Fibroblast of skin of scalp (primary cell): Measurements from ENCODE around the gene OLA1.

ENCODE experiments used
- DNase-seq: peaks from one replicate; pipeline ENCODE4 v3.0.0-alpha.2; 2013

The OLA1 gene

DNA sequence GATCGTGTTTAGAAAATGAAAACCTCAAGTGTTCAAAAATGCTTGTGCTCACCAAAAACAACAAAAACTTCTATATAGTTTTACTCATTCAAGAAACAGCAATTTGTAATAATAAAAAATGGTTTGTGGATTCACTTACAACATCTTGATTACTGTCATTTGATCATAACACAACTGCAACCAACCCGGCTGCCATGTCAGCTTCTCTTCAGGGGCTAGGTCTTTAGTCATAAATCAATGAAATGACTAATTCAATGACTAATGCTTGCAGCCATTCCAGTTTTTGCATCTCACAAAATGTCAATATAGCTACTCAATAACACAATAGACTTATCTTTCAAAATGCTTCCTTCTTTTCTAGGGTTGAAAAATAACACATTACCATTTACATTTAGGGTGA lies 128.0 kb downstream of the OLA1 start:
- DNase-seq, result peak; percentile 42

DNA sequence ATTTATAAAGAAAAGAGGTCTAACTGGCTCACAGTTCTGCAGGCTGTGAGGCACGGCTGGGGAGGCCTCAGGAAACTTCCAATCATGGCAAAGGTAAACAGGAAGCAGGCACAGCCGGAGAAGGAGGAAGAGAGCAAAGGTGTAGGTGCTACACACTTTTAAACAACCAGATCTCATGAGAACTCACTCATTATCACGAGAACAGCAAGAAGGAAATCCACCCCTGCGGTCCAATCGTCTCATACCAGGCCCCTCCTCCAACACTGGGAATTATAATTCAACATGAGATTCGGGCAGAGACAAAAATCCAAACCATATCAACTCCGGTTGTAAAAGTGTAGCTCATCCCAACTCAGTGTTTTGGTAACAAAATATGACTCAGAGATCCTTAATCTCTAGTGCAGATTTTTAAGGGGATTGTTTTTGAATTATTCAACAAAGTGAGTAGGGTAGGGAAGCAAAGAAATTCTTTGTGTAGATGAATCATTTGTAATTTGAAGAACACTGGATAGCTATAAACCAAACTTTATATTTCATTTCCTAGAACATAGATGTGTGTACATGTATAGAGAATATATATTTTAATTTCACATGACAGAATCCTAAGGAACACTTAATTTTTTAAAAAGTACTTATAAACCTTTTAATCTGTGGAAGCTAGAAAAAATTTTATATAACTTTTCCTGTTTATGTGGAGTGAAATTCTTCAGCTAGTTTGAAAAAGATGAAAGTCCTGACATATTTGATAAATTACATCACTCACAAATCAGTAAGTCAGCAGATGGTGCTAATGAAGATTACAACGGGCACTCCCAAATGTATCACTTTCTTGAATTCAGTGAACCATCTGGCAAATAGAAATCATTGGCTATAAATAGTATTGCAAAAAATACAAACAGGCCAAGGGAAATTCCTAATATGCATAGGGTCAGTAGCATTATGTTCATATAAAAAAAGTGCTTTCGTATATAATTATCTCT lies 130.1 kb downstream of the OLA1 start:
- DNase-seq, result peak; percentile 87

DNA sequence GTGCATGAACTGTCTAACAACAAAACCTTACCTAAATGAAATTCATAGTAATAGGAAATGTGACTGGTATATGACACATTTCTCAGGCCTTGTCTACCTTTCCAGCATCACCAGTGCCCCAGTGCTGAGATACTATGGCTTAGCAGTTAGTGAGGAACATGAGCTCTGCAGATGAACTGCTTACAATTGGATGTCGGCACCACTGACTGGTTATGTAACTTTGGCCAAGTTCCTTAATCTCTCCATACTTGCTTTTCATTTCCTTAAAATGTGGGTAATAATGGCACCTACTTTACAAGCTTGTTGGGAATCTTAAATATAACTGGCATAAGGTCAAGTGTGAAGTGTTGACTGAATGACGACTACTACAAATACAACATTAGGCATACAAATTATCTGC lies 136.3 kb downstream of the OLA1 start:
- no peak for DNase-seq

DNA sequence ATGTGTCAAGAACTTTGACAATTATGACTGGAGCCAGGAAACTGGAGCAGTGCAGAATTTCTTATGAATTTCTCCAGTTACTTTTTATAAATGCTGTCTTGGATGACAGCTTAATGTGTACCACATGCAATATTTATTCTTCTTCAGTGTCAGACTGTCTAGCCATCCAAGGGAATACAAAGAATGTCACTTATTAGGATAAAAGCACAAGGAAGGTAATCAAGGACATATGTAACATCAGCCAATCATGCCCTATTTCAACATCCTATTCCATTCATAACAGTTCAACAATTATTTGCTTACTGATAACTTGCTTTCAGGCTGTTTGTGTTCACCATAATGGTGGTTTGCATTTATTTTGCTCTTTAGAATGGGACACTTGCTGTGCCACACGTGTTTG lies 139.8 kb downstream of the OLA1 start:
- no peak for DNase-seq

DNA sequence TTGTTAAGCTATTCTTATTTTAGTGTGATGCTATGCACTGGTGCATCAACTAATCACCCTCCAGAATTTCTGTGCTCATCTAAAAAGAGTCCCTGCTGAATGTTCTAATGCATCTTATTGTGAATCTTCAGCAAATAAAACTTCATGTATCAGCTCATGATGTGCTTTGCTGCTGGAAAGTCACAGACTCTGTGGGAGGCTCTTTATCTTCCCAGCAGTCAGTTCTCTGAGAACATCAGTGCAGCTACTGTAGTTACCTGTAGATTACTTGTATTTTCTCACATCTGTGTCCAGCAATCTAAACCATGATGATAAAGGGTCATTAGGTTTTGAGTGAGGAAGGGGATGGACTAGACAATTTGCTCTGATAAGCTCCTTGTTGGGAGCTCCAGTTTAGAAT lies 141.6 kb downstream of the OLA1 start:
- no peak for DNase-seq

DNA sequence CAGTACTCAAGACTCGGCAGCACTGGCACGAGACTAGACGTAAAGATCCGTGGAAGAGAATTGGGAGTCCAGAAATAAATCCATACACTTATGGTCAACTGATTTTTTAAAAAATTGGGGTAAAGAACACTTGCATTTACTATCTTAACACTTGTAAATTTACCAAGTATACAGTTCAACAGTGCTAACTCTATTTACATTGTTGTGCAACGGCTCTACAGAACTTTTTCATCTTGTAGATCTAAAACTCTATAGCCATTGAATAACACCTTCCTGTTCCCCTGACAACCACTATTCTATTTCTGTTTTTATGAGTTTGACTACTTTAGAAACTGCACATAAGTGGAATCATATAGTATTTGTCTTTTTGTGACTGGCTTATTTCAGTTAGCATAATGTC lies 153.8 kb downstream of the OLA1 start:
- no peak for DNase-seq

DNA sequence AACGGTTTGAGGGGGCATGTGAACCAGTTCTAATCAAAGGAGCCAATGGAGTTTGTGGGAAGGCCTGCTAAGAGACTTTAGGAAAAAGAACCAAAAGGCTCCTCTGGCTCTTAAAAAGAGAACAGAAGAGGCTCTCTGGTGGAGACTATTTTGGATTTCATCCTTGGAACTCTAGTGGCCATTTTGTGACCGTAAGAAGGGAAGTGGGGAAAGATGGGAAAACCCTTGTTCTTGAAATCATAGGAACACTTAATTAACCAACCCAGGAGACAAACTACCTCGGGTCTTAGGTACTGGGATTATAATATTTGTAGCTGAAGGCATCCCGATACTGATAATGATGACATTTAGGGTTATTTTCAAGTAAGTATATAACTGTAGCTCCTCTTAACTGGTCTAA lies 157.9 kb downstream of the OLA1 start:
- DNase-seq, result no peak

DNA sequence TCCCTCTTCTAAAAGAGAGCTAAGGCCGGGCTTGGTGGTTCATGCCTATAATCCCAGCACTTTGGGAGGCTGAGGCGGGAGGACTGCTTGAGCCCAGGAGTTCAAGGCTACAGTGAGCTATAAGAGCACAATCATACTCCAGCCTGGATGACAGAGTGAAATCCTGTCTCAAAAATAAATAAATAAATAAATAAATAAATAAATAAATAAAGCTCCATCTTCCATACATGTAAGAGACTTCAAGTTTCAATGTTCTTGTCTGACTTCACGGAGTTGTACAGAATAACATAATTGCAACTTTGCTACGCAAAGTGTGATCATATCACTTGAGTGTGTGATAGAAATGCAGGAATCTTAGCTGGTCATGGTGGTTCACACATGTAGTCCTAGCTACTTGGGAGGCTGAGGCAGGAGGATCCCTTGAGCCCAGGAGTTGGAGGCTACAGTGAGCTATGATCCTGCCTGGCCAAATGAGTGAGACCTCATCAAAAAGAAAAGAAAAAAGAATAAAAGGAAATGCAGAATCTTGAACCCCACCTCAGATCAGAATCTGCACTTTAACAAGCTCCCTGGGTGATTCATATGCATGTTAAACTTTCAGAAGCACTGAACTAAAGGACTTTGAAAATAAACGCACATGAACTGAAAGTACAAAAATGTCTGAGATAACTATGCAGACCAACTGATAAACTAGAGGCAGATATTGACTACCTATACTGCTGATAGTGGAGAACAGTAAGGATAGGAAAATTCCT lies 159.4 kb downstream of the OLA1 start:
- DNase-seq, result no peak

DNA sequence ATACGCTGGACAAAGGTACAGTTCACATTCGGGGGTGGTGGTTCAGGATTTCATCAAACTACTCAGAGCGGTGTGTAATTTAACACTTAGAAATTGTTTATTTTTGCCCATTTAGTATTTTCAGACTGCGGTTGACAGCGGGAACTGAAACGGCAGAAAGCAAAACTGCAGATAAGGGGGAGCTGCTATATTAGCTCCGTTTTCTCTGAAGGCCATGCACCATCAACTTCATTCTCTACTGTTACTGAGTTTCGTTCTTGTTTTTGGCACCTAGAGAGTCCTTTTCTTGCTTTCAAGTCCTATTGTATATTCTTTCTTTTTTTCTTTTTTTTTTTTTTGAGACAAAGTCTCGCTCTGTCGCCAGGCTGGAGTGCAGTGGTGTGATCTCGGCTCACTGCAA lies 161.6 kb downstream of the OLA1 start:
- no peak for DNase-seq

DNA sequence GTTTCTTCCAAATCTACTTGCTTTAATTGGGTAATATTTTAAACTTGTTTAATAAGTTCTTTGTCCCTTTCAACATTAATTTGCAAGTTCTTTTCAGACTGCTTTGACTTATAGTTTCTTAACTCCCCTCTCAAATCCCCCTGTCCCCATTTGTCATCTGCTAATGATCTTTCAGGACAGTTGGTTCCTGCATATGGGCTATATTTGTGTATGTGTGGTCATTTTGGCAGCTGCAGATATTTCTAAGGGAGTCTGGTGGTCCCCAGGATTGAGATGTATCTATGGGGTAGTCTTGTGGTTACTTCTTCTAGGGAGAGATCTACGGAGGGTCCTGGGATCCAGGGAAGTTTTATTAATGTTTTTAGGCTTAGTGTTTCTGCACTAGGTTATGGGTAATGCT lies 162.6 kb downstream of the OLA1 start:
- DNase-seq, result no peak

DNA sequence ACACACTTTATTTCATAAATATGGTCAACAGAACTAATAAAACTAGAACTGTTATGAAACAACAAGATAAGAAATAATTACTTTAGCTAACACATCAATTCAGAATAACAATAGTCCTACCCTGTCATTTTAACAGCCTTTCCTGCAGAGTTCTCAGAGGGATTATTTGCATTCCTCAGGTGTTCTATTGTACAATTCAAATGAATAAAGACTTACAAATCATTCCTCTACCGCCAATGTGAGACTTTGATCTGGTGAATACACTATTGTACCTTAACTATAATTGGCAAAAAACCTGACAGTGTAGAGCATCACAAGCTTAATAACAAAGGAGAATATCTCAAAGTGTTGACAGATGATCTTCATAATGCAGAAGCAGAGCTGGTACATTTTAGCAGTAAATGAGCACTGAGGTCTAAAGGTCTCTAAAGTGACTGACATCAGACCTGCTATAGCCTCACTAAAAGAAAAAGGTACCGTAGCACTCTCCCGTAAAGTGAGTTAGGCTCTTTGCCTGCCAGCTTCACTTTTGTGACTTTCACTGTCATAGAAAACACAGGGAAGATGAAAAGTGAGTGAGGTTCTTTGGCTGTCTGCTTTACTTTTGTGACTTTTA lies 164.4 kb downstream of the OLA1 start:
- DNase-seq, result no peak

DNA sequence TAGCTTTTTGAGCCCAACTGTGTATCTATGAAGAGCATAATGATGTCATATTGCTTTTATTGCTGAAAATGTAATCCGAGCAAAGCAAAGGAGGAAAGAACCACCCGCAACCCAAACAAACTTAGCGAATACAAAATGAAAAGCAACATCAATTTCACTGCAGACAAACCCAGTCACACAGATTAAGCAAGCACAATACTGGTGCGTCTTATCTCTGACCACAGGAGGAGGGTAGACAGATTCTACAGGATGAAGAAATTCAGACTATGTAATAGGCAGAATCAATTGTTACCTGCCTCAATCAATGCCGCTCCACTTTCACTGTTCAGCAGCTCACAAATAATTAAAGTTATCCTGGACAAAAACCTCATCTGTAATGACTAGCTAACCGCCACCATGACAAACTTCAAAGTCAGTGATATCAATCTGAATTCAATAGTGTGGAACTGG lies 167.6 kb downstream of the OLA1 start:
- no peak for DNase-seq

DNA sequence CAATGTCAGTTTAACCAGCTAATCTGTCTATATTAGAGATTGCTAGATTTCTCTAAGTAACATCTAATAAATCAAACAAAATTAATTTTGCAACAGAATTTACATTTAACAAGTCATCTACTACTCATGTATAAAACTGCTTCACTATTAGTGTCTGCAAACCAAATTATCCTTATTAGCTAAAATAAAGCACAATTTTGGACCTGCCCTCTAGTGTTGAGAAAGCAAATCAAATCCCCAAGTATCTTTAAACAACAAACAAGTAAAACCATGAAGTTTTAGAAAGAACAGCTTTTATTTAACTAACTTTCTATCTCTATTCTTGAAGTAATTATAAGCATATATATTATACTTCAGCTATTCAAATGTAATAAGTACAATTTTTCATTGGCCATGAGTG lies 170.1 kb downstream of the OLA1 start:
- peak; percentile 17 for DNase-seq

DNA sequence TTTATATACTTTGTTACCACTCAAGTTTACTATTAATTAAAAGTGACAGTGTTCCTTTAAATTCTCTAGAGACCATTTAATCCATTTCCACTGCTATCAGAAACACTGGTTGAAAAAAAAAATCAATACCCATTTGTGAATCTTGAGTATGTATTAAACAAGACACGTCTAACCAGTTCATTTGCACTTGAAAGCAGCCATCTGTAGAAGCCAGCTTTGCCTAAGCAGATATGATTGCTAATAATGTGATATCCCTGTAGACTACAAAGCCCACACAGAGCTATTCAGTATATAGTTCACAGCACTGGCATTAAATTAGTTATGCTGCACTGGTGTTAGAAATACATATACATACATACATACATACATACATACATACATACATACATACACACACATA lies 171.4 kb downstream of the OLA1 start:
- DNase-seq, result no peak

DNA sequence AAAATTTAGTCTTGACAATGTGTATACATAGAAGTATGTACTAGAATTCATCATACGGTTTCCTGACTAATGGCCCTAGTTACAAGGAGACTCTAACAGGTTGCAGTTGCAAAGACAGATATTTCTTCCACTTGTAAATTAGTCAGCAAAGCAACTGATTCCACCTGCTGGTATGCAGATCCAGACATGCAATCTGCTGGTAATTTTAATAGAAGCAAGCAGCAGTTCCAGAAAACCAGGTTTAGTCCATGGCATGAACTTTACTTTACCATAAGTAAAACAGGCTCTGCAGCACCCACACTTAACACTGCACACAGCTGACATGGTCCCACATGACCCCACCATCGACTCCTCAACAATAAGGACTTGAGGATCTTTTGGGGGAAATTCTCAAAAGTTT lies 172.3 kb downstream of the OLA1 start:
- no peak for DNase-seq

DNA sequence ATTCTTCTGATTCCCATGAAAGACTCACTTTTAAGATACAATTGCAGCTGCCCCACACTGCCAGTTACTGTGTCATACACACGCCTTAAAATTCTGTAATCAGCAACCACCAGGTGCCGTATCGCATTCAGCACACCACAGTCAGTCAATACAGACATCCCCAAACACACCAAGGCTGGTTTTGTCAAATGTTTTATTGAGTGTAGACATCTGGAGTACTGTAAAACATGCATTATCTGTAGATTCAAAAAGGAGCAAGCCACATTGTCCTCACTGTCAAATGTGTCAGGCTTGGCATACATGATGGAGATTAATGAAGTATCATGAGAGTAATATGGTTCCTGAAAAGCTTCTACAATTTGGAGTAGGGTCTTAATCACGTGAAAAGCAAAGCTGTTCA lies 173.5 kb downstream of the OLA1 start:
- DNase-seq, result no peak

DNA sequence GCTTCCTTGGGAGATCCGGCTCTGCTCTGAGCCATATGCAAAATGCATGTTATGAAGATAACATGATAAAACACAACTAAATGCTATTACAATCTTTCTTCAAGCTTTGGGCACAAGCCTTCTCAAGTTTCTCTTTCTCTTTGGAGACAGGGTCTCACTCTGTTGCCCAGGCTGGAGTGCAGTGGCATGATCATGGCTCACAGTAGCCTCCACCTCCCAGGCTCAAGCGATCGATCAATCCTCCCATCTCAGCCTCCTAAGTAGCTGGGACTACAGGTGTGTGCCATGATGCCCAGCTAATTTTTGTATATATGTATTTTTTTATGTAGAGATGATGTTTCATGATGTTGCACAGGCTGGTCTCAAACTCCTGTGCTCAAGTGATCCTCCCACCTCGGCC lies 175.5 kb downstream of the OLA1 start:
- no peak for DNase-seq

DNA sequence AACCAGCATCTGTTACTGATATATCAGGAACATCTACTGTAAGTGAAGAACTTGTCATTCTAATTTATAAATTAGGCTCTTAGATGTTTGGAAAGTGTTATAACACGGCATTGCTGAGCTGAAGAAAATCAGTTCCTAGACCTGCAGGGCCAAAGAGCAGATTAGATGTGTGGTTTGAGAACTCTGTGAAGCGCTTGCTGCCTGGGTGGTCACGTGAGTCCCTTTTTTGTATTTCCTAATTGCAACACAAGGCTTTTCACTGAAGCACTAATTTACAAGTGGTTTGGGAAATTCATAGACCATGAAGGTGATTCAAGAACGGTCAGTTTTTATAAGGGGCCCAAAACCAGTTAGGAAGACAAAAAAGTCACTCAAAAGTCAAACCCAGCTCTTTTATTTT lies 176.3 kb downstream of the OLA1 start:
- no peak for DNase-seq

DNA sequence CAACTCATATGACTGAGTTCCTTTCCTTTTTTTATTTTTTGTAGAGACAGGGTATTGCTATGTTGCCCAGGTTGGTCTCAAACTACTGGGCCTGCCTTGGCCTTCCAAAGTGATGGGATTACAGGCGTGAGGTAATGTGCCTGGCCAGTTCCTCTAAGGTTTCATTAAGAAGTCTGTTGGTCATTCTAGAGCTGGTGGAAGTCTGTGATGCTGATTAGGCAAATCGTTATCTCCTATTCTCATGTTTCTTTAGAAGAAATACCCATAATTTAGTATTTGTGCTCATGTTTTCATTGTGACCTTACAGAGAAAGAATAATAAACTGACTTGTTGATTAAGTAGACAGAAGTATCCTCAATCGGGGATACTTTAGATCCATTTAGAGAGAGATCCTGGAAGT lies 177.0 kb downstream of the OLA1 start:
- DNase-seq, result no peak

DNA sequence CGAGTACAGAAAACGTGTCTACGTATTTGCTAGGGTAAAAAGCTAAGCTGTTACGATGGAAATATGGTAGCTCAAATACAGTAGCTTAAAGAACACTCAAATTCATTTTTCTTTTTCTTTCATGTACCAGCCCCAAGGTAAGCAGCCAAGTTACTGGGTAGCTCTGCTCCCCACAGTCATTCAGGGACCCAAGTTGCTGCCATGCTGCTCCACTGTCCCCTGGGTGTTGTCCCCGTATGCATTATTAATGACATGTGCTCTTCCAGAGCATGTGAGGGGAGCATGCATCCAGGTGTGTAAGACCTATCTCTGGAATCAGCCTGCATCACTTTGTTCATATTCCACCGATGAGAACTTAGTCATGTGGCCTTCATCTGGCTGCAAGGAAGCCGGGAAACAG lies 178.1 kb downstream of the OLA1 start:
- no peak for DNase-seq

DNA sequence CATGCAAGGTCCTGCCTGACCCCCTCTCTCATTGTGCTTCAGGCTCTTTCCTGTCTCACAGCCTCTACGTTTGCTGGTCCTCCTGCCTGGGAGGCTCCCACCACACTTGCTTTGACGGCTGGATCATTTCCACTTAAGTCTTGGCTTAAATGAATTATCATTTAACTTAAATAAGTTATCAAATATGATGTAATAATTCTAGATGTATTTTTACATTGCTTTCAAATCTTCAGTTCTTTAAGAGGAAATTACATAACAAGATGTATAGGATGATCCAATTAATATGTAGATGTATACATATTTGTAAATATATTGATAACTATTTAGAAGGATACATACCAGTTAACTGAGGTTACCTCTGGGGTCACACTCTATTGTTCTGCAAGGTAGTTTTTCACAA lies 180.5 kb downstream of the OLA1 start:
- no peak for DNase-seq

DNA sequence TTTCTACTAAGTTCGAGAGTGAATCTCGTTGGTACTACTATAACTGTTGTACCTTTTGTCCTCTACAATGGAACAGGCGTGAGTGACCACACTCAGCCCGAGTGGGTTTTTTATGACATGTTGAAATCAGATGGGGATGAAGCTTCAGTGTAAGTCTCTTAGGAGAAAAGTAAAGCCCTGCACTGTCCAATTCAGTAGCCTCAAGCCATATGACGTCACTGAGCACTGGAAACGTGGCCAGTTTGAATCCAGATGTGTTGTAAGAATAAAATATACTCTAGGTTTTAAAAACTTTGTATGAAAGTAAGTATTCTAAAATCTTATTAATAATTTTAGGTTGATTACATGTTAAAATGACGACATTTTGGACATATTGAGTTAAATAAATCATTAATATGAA lies 181.5 kb downstream of the OLA1 start:
- no peak for DNase-seq

DNA sequence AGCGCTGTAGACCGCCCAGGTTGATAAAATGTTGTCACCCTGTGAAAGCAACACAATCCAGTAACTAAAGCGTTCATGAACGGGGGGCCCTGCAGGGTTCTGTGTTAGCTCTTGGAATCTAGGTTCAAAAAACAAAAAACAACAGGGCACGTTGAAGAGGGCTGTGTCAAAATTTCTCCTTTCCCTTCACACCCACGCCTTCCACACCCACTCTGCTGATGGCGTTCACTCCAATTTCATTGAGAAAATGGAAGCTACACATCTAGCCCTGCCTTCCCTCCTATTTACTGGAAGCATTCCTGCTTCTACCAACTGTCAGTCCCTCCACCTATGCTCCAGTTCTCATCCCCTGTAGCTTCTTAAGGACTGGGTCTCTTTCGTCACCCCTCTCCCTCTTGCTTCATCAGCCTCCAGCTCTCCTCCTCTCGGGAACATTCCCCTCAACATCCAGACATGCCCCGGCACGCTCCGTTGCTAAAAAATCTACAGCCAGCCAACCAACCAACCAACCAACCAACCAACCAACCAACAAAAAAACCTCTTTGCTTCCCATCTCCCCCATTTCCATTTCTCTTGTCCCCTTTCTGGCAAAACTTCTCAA lies 184.7 kb downstream of the OLA1 start:
- no peak for DNase-seq
